Keratinocyte (primary cell): ENCODE measurements around the gene ABCG1. TPM values are rescaled to one million over a fixed set of nuclear protein-coding genes. Genes with fewer than 3 reads are reported as not detected.

Source experiments
- DNase-seq: peaks from one replicate; pipeline ENCODE4 v3.0.0-alpha.2; 2011; ENCODE audit warnings: low read depth, missing footprints, low spot score
- FAIRE-seq: peaks from 2 replicates; lab custom pipeline; 2011; peaks lifted over from hg19 to GRCh38; lab: Jason Lieb, UNC
- H2AFZ ChIP-seq: 2 replicates; pipeline ENCODE4 v1.6.0; 2012; ENCODE audit warnings: low read length, control low read depth, inconsistent platforms; ENCODE audit not compliant: control insufficient read depth
- H3K27ac ChIP-seq: 2 replicates; pipeline ENCODE4 v1.5.1; 2011; ENCODE audit warnings: low read length; ENCODE audit not compliant: control insufficient read depth, insufficient read depth
- H3K27me3 ChIP-seq: 3 replicates; pipeline ENCODE4 v1.6.0; 2011; ENCODE audit warnings: low read length; ENCODE audit not compliant: control insufficient read depth, insufficient read depth; ENCODE audit errors: extremely low read depth
- H3K36me3 ChIP-seq, 2 experiments: 2 replicates in 1 of 2; 3 replicates in 1 of 2; pipeline ENCODE4 v1.5.1; 2011; ENCODE audit warnings: low read length in 2 of 2, mild to moderate bottlenecking in 1 of 2; ENCODE audit not compliant: control insufficient read depth in 2 of 2, insufficient read depth in 2 of 2; ENCODE audit errors: extremely low read depth in 1 of 2
- H3K4me1 ChIP-seq: 3 replicates; pipeline ENCODE4 v1.5.1; 2011; ENCODE audit warnings: low read length; ENCODE audit not compliant: control insufficient read depth, insufficient read depth; ENCODE audit errors: extremely low read depth
- H3K4me2 ChIP-seq: 3 replicates; pipeline ENCODE4 v1.6.0; 2011; ENCODE audit warnings: low read depth, low read length; ENCODE audit not compliant: control insufficient read depth, insufficient read depth; ENCODE audit errors: extremely low read depth
- H3K4me3 ChIP-seq, 3 experiments: fragments of 200-600 bp in 1 of 3; sonication (generic) in 1 of 3; 2 replicates in 2 of 3; 3 replicates in 1 of 3; pipeline ENCODE4 v1.5.1; 2011 to 2016; ENCODE audit warnings: low read length in 3 of 3, mild to moderate bottlenecking in 3 of 3, control low read depth in 2 of 3, inconsistent platforms in 1 of 3, low read depth in 1 of 3, mixed read lengths in 1 of 3, mixed run types in 1 of 3, moderate library complexity in 1 of 3; ENCODE audit not compliant: control insufficient read depth in 2 of 3, insufficient read depth in 2 of 3; ENCODE audit errors: extremely low read depth in 1 of 3
- H3K79me2 ChIP-seq: 2 replicates; pipeline ENCODE4 v1.6.0; 2012; ENCODE audit warnings: low read length; ENCODE audit not compliant: control insufficient read depth, insufficient read depth
- H3K9ac ChIP-seq: 3 replicates; pipeline ENCODE4 v1.6.0; 2011; ENCODE audit warnings: low read length; ENCODE audit not compliant: control insufficient read depth, insufficient read depth; ENCODE audit errors: extremely low read depth
- H3K9me1 ChIP-seq: 3 replicates; pipeline ENCODE4 v1.6.0; 2011; ENCODE audit warnings: low read length; ENCODE audit not compliant: control insufficient read depth, insufficient read depth; ENCODE audit errors: extremely low read depth
- H3K9me3 ChIP-seq: 2 replicates; pipeline ENCODE4 v1.5.1; 2012; ENCODE audit warnings: low read depth, low read length; ENCODE audit not compliant: control insufficient read depth
- H4K20me1 ChIP-seq: 3 replicates; pipeline ENCODE4 v1.6.0; 2011; ENCODE audit warnings: low read length; ENCODE audit not compliant: control insufficient read depth, insufficient read depth; ENCODE audit errors: extremely low read depth
- EZH2 ChIP-seq: IDR thresholded peaks from one replicate; pipeline ENCODE4 v1.6.1; 2012; ENCODE audit warnings: inconsistent platforms, mild to moderate bottlenecking, low read length, moderate library complexity
- dilution Hi-C: fragments of 300-500 bp; cut with MboI; formaldehyde crosslinking; loops from one replicate; pipeline ENCODE4 v1.7.0; 2020; ENCODE audit warnings: low sequenced_read_pairs; ENCODE audit not compliant: extremely low pct_ligation_motif_present
- polyA plus RNA-seq, 5 experiments: library from polyadenylated mRNA; depleted of rRNA in 3 of 5; stranded (reverse) in 3 of 5; stranded (forward) in 1 of 5; unstranded in 1 of 5; fragments of >200 nt; gene quantifications; 1 replicate in 1 of 5; 2 replicates in 3 of 5; 3 replicates in 1 of 5; pipeline versions ENCODE4 v1.2.1 to v1.2.3, GENCODE V29; 2011 to 2012; ENCODE audit warnings: missing spikeins in 2 of 5, low read depth in 1 of 5, low replicate concordance in 1 of 5
- TF ChIP-seq, protein P1 (sequence below), 3 experiments: IDR thresholded peaks in 1 of 3; conservative IDR thresholded peaks in 1 of 3; optimal IDR thresholded peaks in 1 of 3; 2 replicates in 2 of 3; 3 replicates in 1 of 3; pipeline versions ENCODE3 to v1.5.1; 2011; ENCODE audit warnings: low read length in 3 of 3, mild to moderate bottlenecking in 3 of 3, moderate library complexity in 2 of 3, control low read depth in 1 of 3, inconsistent platforms in 1 of 3; ENCODE audit not compliant: insufficient read depth in 2 of 3; ENCODE audit errors: extremely low read depth in 1 of 3

The ABCG1 gene
- polyA plus RNA-seq, 1 donor (not counting 4 experiments of a cell fraction or from before 2014, with no cell fraction given) = 3.3 TPM

DNA sequence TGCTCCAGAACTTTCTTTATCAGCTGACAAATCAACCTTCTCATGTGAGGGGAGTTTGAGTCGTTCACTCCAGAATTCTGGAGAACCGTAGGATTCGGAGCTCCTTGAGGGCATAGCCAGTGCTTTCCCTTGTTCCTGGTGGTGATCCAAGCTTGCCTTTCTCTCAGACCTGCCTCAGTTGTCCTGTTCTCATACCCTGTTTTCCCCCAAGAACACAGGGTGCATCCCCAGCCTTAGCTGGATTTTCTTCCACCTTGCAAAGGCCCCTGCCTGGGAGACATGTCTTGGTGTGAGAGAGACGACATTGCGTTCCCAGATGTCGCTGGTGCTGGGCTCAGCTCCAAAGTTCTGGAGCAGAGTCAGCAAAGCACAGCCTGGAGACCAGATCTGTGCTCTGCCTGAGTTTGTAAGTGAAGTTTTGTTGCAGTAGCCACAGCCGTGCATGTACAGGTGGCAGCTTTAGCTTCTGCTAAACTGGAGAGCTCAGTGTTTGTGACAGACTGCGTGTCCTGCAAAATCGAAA is 40.0 kb downstream of the ABCG1 start:
- no peak overlapping the region for H2AFZ ChIP-seq
- H3K27me3 ChIP-seq = peaks cover 13% of the 10 kb centered on the region
- H3K79me2 ChIP-seq = no peaks in the 10 kb centered on the region
- no peaks in the 10 kb centered on the region for H3K36me3 ChIP-seq
- H3K4me3 ChIP-seq = no peak overlapping the region
- no peak for FAIRE-seq
- TF ChIP-seq, protein P1, sequence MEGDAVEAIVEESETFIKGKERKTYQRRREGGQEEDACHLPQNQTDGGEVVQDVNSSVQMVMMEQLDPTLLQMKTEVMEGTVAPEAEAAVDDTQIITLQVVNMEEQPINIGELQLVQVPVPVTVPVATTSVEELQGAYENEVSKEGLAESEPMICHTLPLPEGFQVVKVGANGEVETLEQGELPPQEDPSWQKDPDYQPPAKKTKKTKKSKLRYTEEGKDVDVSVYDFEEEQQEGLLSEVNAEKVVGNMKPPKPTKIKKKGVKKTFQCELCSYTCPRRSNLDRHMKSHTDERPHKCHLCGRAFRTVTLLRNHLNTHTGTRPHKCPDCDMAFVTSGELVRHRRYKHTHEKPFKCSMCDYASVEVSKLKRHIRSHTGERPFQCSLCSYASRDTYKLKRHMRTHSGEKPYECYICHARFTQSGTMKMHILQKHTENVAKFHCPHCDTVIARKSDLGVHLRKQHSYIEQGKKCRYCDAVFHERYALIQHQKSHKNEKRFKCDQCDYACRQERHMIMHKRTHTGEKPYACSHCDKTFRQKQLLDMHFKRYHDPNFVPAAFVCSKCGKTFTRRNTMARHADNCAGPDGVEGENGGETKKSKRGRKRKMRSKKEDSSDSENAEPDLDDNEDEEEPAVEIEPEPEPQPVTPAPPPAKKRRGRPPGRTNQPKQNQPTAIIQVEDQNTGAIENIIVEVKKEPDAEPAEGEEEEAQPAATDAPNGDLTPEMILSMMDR (optimal IDR thresholded peaks at IDR 0.05 in 1 of 3, IDR thresholded peaks at IDR 0.05 in 1 of 3, conservative IDR thresholded peaks at IDR 0.05 in 1 of 3; ENCODE audit: extremely low read depth in 1 of 3, insufficient read depth in 2 of 3, low read length in 3 of 3) = peak in 1 of 3 experiments; percentile 6
- TF ChIP-seq EZH2 = no peak
- peaks cover 3% of the 10 kb centered on the region for H4K20me1 ChIP-seq
- DNase-seq = no peak
- H3K9me1 ChIP-seq = no peaks in the 10 kb centered on the region
- dilution Hi-C loops = no loop called here
- no peak overlapping the region for H3K27ac ChIP-seq
- H3K9ac ChIP-seq = no peak overlapping the region
- peaks cover 4% of the 10 kb centered on the region for H3K4me1 ChIP-seq
- no peak overlapping the region for H3K4me2 ChIP-seq
- H3K9me3 ChIP-seq = no peaks in the 10 kb centered on the region

DNA sequence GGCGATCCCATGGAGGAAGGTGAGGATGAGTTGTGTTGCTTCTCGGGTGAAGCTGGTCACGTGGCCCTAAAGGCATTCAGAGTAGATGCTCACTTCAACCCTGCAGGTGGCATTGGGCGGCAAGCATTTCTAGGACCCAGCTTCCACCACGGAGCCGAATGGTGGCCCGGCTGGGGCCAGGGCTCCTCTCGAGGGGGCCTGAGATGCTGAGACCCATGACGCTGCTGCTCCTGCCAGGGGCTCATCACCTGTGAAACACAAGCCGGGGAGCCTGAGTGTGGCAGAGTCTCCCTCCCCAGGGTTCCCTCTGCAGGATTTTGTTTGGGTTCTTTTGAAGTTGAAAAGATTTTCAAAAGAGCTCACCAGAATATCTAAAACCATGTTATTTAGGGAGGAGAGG is 41.2 kb downstream of the ABCG1 start:
- Histone ChIP-seq H3K4me3 (no peak overlapping the region), H3K27me3 (peaks cover 6% of the 10 kb centered on the region), H3K4me2 (no peak overlapping the region), H3K9me1 (no peaks in the 10 kb centered on the region), H3K36me3 (no peaks in the 10 kb centered on the region), H2AFZ (no peak overlapping the region), H4K20me1 (peaks cover 3% of the 10 kb centered on the region), H3K9ac (no peak overlapping the region), H3K79me2 (no peaks in the 10 kb centered on the region), H3K9me3 (no peaks in the 10 kb centered on the region), H3K4me1 (peaks cover 4% of the 10 kb centered on the region), H3K27ac (no peak overlapping the region)
- DNase-seq = no peak
- dilution Hi-C loops = no loop called here
- TF ChIP-seq, protein P1 (optimal IDR thresholded peaks at IDR 0.05 in 1 of 3, IDR thresholded peaks at IDR 0.05 in 1 of 3, conservative IDR thresholded peaks at IDR 0.05 in 1 of 3; ENCODE audit: extremely low read depth in 1 of 3, insufficient read depth in 2 of 3, low read length in 3 of 3) = no peak
- TF ChIP-seq EZH2 = no peak
- no peak for FAIRE-seq
